Spinal cord (tissue), 10 donors: ENCODE data around the gene LCE7A. TPM values are rescaled to one million over a fixed set of nuclear protein-coding genes. Genes with fewer than 3 reads are reported as not detected.

Experiments used
- DNase-seq, 6 donors: peaks; one replicate each; pipeline versions ENCODE4 v3.0.0 to v3.0.0-alpha.2; 2013 to 2015; ENCODE audit warnings: low spot score in 6 of 6, low read depth in 4 of 6
- H3K27ac ChIP-seq: one replicate; pipeline ENCODE4 v1.5.1; 2013; ENCODE audit warnings: low read depth, low read length, control low read depth
- H3K27me3 ChIP-seq: one replicate; pipeline ENCODE4 v1.6.1; 2013; ENCODE audit warnings: low read length; ENCODE audit not compliant: control insufficient read depth, insufficient read depth
- H3K36me3 ChIP-seq: one replicate; pipeline ENCODE4 v1.6.1; 2013; ENCODE audit warnings: low read length; ENCODE audit not compliant: control insufficient read depth, insufficient read depth
- H3K4me1 ChIP-seq: one replicate; pipeline ENCODE4 v1.6.1; 2013; ENCODE audit warnings: low read length; ENCODE audit not compliant: control insufficient read depth, insufficient read depth
- H3K4me3 ChIP-seq: one replicate; pipeline ENCODE4 v1.5.1; 2013; ENCODE audit warnings: low read depth, low read length, control low read depth
- H3K9me3 ChIP-seq: one replicate; pipeline ENCODE4 v1.6.1; 2013; ENCODE audit warnings: low read length; ENCODE audit not compliant: control insufficient read depth, insufficient read depth
- WGBS: methylation state at CpG from one replicate; pipeline ENCODE4 v1.1.5; 2013; ENCODE audit warnings: missing lambda C conversion rate; ENCODE audit not compliant: insufficient coverage; 5-methylcytosine and 5-hydroxymethylcytosine counted together
- polyA plus RNA-seq, 2 donors: library from polyadenylated mRNA; unstranded; fragments of 120-200 nt; gene quantifications; one replicate each; pipeline ENCODE4 v1.2.1, GENCODE V29; 2013; ENCODE audit not compliant: insufficient read length in 2 of 2
- total RNA-seq, 2 donors: library from RNA; depleted of rRNA in 1 of 2; stranded (reverse); fragments of 120-200 nt in 1 of 2; fragments of >200 nt in 1 of 2; gene quantifications; one replicate each; pipeline versions ENCODE4 v1.2.3 to v1.2.4, GENCODE V29; 2013 to 2014
- donor health status: healthy.

LCE7A gene
- total and polyA plus RNA-seq, 4 donors, result not detected

DNA sequence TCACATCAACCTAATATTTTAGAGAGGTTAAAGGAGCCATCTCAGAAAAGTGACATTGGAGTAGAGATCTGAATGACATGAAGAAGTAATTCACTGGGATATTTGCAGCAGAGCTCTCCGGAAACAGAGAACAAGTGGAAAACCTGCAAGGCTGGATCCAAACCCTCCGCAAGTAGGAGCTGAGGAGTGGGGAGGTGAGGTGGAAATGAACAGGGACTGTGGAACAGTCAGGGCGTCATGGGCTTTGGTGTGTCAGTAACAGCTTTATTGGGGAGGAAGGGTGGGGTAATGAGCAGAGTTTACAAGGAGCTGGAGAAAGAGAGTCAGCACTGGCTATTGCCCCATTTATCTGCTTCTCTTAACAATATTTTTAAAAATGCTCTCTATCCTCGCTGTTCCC is 39.2 kb downstream of the LCE7A start:
- WGBS, result 85% methylated on average over 4 of the region's 4 CpGs

DNA sequence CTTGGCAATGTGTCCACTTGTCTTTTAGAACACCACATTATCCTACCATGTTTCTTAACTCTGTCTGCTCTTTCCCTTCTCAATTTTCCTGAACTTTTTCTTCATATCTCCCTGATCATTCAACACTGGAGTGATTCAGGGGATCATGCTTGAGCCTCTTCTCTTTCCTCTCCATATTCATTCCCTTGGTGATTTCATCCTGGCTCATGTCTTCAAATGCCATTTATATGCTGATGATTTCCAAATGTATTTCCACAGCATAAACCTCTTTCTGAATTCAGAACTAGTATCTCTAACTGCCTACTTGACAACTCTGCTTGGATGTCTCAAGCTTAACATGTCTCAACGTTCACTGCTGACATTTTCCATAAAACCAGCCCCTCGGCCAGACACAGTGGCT is 40.1 kb downstream of the LCE7A start:
- no peaks in the 10 kb centered on the region for H3K27me3 ChIP-seq
- H3K36me3 ChIP-seq, result no peaks in the 10 kb centered on the region
- no peaks in the 10 kb centered on the region for H3K9me3 ChIP-seq
- no peak overlapping the region for H3K4me3 ChIP-seq
- H3K4me1 ChIP-seq, result no peaks in the 10 kb centered on the region
- no peak for DNase-seq
- WGBS, result 83% methylated on average over 1 of the region's 2 CpGs
- H3K27ac ChIP-seq, result no peak overlapping the region

More for the DNA sequence above, 39.2 kb downstream of the LCE7A start:
- H3K27ac ChIP-seq, result no peak overlapping the region
- H3K4me1 ChIP-seq, result no peaks in the 10 kb centered on the region
- no peak overlapping the region for H3K4me3 ChIP-seq
- no peaks in the 10 kb centered on the region for H3K9me3 ChIP-seq
- DNase-seq, result no peak
- H3K36me3 ChIP-seq, result no peaks in the 10 kb centered on the region
- no peaks in the 10 kb centered on the region for H3K27me3 ChIP-seq

DNA sequence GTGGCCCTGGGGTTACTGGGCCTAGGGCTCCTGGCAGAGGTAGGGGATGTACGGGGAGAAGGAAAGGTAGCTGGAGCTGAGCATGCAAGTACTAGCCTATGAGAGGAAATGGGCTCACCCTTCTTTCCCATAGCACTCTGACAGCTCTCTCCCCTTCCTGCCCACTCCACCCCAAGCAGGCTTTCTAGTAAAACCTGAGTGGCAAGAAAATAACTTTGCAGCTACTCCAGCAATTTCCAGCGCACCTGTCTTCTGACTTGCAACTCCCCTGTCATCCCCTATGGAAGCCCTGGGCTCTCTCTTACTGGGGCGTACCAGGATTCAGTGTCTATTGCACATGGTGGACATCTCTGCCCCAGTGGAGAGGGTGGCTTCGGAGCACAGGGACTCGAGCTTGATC is 41.8 kb downstream of the LCE7A start:
- 91% methylated on average over 3 of the region's 5 CpGs for WGBS
- DNase-seq, result no peak
- Histone ChIP-seq H3K9me3 (no peaks in the 10 kb centered on the region), H3K27ac (no peak overlapping the region), H3K4me3 (no peak overlapping the region), H3K36me3 (no peaks in the 10 kb centered on the region), H3K4me1 (no peaks in the 10 kb centered on the region), H3K27me3 (no peaks in the 10 kb centered on the region)

DNA sequence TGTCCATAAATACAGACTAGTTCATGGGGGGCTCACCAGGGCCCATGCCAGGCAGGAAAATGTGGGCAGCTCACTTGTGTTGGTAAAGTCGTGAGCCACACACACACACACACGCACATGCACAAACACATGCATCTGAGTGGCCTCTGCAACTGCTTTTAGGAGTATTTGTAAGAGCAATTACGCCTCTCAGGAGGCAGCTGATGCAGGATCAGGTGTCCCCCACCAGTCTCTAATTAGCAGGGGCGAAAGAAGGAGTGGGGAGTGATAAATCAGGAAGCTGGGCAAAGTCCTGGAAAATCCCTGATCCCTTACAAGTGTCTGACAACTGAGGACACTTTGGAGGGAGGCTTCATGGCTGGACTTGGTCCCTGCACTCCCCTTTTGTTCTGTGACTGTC is 42.8 kb downstream of the LCE7A start:
- Histone ChIP-seq H3K9me3 (no peaks in the 10 kb centered on the region), H3K27ac (no peak overlapping the region), H3K4me1 (no peaks in the 10 kb centered on the region), H3K4me3 (no peak overlapping the region), H3K27me3 (no peaks in the 10 kb centered on the region), H3K36me3 (no peaks in the 10 kb centered on the region)
- no CpG with 5 or more reads among the region's 4 CpGs for WGBS
- DNase-seq, result no peak

DNA sequence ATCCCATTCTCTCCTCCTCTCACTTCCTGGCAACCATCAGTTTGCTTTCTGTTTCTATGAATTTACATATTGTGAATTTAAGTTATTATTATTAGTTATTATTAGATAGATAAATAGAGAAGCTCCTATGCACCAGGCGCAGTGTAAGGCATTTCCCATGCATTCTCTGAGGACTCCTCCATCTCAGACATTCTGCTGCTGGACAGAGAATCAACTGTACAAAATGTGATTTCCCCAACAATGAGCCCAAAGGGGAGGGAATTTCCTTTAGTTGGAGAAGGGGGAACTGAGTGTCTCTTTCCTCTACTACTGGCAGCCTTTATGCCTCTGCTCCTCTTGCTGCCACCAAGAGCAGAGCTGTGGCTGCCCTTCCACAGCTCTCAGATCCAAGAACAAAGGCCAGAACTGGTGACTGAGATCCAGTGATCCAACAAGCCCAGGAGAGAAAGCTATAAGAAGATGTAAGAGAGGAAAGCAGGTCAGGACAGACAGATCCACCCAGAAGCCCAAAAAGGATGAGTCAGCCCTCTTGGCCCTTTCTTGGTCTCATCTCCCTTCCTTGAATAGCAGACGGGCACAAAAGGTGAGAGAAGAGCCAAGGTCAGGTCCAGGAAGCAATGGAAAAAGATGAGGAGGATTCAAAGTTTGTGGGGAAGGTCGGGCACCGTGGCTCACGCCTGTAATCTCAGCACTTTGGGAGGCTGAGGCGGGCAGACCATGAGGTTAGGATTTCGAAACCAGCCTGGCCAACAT is 45.1 kb downstream of the LCE7A start:
- Histone ChIP-seq H3K9me3 (no peaks in the 10 kb centered on the region), H3K27ac (no peak overlapping the region), H3K36me3 (no peaks in the 10 kb centered on the region), H3K4me3 (no peak overlapping the region), H3K4me1 (no peaks in the 10 kb centered on the region), H3K27me3 (no peaks in the 10 kb centered on the region)
- WGBS, result 85% methylated on average over 3 of the region's 7 CpGs
- no peak for DNase-seq

DNA sequence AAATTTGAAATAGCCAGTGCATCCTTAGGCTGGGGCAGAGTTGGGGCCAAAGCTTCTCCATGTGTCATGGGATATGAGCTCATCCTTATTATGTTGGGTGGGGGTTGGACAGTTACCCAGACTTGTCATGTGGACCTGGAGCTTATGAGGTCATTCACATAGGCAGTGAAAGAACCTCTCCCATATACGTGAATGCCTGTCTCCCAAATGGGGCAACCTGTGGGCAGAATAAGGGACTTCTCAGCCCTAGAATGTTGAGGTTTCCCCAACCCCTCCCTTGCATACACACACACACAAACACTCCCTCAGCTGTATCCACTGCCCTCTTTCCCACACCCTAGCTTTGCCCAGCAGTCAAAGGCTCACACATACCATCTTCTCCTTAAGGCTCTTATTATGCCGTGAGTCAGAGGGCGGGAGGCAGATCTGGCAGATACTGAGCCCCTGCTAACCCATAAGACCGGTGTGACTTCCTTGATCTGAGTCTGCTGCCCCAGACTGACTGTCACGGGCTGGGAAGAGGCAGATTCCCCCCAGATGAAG is 46.3 kb downstream of the LCE7A start:
- no peak for DNase-seq
- Histone ChIP-seq H3K27me3 (peaks cover 2% of the 10 kb centered on the region), H3K4me3 (no peak overlapping the region), H3K36me3 (no peaks in the 10 kb centered on the region), H3K9me3 (no peaks in the 10 kb centered on the region), H3K4me1 (no peaks in the 10 kb centered on the region), H3K27ac (no peak overlapping the region)
- WGBS, result 75% methylated on average over 5 of the region's 5 CpGs

DNA sequence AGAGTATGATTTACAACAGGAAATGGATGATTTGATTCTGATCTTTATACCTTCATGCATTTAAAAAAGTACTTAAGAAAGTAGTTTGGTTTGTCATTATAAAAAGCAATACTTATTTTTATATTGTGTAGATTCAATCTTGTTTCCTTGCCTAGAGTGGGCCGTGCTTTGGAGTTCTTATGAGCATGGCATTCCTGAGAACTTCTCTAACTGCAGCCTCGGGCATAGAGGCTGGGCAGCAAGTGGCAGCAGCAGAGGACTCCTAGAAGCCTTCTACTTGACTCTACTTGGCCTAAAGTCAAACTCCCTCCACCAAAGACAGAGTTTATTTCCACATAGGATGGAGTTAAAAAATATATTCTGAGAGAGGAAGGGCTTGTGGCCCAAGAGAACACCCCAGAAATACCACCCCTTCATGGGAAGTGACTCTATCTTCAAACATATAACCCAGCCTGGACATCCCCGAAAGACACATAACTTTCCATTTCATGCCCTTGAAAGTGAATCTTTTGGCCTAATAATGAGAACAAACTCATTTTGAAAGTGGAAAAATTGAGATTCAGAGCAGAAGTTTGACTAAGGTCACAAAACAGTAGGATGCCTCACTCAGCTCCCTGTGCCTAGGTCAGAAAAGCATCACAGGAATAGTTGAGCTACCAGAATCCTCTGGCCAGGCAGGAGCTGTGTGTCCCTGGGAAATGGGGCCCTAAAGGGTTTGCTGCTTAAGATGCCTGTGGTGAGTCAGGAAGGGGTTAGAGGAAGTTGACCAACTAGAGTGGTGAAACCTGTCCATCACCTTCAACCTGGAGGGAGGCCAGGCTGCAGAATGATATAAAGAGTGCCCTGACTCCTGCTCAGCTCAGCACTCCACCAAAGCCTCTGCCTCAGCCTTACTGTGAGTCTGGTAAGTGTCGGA is 48.1 kb downstream of the LCE7A start, which contains the start of gene IVL:
TSS of gene IVL (plus strand) at position 861 of the 916 bp plus-strand sequence. CDS start 1,252 bp downstream, outside the sequence.
- peaks cover 2% of the 10 kb centered on the region for H3K27me3 ChIP-seq

DNA sequence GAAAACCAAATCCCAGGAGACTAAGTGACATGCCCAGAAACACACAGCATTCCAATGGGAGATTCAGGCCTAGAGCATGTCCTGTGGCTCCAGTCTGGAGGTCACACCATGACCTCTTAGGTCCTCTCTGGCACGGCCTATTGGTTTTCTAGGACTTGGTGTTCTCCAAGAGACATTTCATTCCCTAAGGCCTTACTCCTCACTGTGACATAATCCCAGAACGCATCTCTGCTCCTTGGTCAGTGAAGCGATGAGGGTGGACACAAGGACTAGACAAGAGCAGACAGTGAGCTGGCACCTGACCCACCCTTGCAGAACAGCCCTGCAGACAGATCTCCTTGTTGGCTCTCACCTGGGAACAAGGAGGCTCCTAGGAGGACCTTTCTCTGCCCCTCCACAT is 49.4 kb downstream of the LCE7A start:
- Histone ChIP-seq H3K4me3 (no peak overlapping the region), H3K9me3 (no peaks in the 10 kb centered on the region), H3K27me3 (peaks cover 2% of the 10 kb centered on the region), H3K4me1 (no peaks in the 10 kb centered on the region), H3K36me3 (no peaks in the 10 kb centered on the region), H3K27ac (no peak overlapping the region)
- DNase-seq, result no peak
- WGBS, result 100% methylated on average over 1 of the region's 3 CpGs

More for the DNA sequence above, 48.1 kb downstream of the LCE7A start, which contains the start of gene IVL:
- Histone ChIP-seq H3K4me3 (no peak within 1 kb of the TSS), H3K36me3 (no peaks in the 10 kb centered on the region), H3K9me3 (no peaks in the 10 kb centered on the region), H3K27ac (no peak within 1 kb of the TSS), H3K4me1 (no peaks in the 10 kb centered on the region)
- WGBS, result 100% methylated on average over 1 of the region's 4 CpGs
- no peak for DNase-seq
